Measurements from ENCODE around the gene FIG4. TPM values are rescaled to one million over a fixed set of nuclear protein-coding genes. Genes with fewer than 3 reads are reported as not detected.
"Not testable (repeated sequence)": the region's sequence is repeated elsewhere in the genome, so short reads cannot be mapped to it uniquely, and the experiment has no call there.

FIG4 gene
- total RNA-seq, 1 donor from 2014 or later, result 21.8 TPM

- intact Hi-C loops (cut with micrococcal nuclease), result no loop called here
- ATAC-seq (ENCODE audit: low read depth), result no peak
- Mint-ChIP-seq H3K4me1 (peaks cover 7% of the 10 kb centered on the region), H3K27me3 (no peaks in the 10 kb centered on the region), H3K4me3 (no peak overlapping the region), H3K36me3 (ENCODE audit: low read depth) (peaks cover 45% of the 10 kb centered on the region), H3K9me3 (peaks cover 4% of the 10 kb centered on the region), H3K27ac (no peak overlapping the region)
- ChIA-PET CTCF (no interaction called here), POLR2A (no interaction called here)
- TF ChIP-seq CTCF (IDR thresholded peaks at IDR 0.05), result no peak
- no peak for DNase-seq
These were observed 52.6 kb downstream of the FIG4 start for GRCh38 chr6:109743739-109744138.

GRCh38 chr6:109744779-109745178 lies 53.7 kb downstream of the FIG4 start:
- H3K27me3 Mint-ChIP-seq; H3K4me1 Mint-ChIP-seq; H3K4me3 Mint-ChIP-seq; intact Hi-C loops (cut with micrococcal nuclease); DNase-seq; ATAC-seq (ENCODE audit: low read depth); POLR2A ChIA-PET; CTCF ChIA-PET; H3K27ac Mint-ChIP-seq; H3K9me3 Mint-ChIP-seq: not testable (repeated sequence)
- peaks cover 37% of the 10 kb centered on the region for H3K36me3 Mint-ChIP-seq (ENCODE audit: low read depth)

- intact Hi-C loops (cut with micrococcal nuclease), result no loop called here
- Mint-ChIP-seq H3K36me3 (ENCODE audit: low read depth) (peaks cover 24% of the 10 kb centered on the region), H3K4me1 (peaks cover 7% of the 10 kb centered on the region), H3K9me3 (no peaks in the 10 kb centered on the region), H3K4me3 (no peak overlapping the region), H3K27me3 (no peaks in the 10 kb centered on the region), H3K27ac (no peak overlapping the region)
- no peak for TF ChIP-seq CTCF (IDR thresholded peaks at IDR 0.05)
- ATAC-seq (ENCODE audit: low read depth), result no peak
- ChIA-PET CTCF (no interaction called here), POLR2A (no interaction called here)
- no peak for DNase-seq
These were observed 56.1 kb downstream of the FIG4 start for GRCh38 chr6:109747221-109747620.

GRCh38 chr6:109759098-109759955 lies 68.2 kb downstream of the FIG4 start:
- Mint-ChIP-seq H3K36me3 (ENCODE audit: low read depth) (peaks cover 69% of the 10 kb centered on the region), H3K4me3 (no peak overlapping the region), H3K27me3 (no peaks in the 10 kb centered on the region), H3K4me1 (peaks cover 18% of the 10 kb centered on the region), H3K9me3 (peaks cover 5% of the 10 kb centered on the region), H3K27ac (peak overlapping the region; percentile 44)
- intact Hi-C loops (cut with micrococcal nuclease), result no loop called here
- ChIA-PET POLR2A (no interaction called here), CTCF (no interaction called here)
- ATAC-seq (ENCODE audit: low read depth), result no peak
- no peak for DNase-seq
- no peak for TF ChIP-seq CTCF (IDR thresholded peaks at IDR 0.05)

- Mint-ChIP-seq H3K27ac (no peak overlapping the region), H3K36me3 (ENCODE audit: low read depth) (peaks cover 69% of the 10 kb centered on the region), H3K4me1 (peaks cover 18% of the 10 kb centered on the region), H3K9me3 (peaks cover 5% of the 10 kb centered on the region), H3K4me3 (no peak overlapping the region), H3K27me3 (no peaks in the 10 kb centered on the region)
- no peak for TF ChIP-seq CTCF (IDR thresholded peaks at IDR 0.05)
- DNase-seq, result no peak
- intact Hi-C loops (cut with micrococcal nuclease), result no loop called here
- ChIA-PET POLR2A (no interaction called here), CTCF (no interaction called here)
- ATAC-seq (ENCODE audit: low read depth), result no peak
These were observed 69.1 kb downstream of the FIG4 start for GRCh38 chr6:109760208-109760607.
